ENCODE results near the gene TCEA3.

Gene TCEA3

GRCh38 chr1:23362218-23362713, 62.3 kb downstream of the TCEA3 start:
- no peak for DNase-seq

- DNase-seq, result no peak
Observed at GRCh38 chr1:23358310-23358875, 66.2 kb downstream of the TCEA3 start.

GRCh38 chr1:23357138-23357908, 67.2 kb downstream of the TCEA3 start:
- DNase-seq, result no peak

- no peak for DNase-seq
Observed at GRCh38 chr1:23356471-23357137, 67.9 kb downstream of the TCEA3 start.

- no peak for DNase-seq
Observed at GRCh38 chr1:23354245-23354644, 70.3 kb downstream of the TCEA3 start.

GRCh38 chr1:23352096-23352695, 72.4 kb downstream of the TCEA3 start:
- no peak for DNase-seq

- DNase-seq, result no peak
Observed at GRCh38 chr1:23345920-23346319, 78.6 kb downstream of the TCEA3 start.

GRCh38 chr1:23344987-23345472, 79.5 kb downstream of the TCEA3 start:
- DNase-seq, result no peak

GRCh38 chr1:23344111-23344986, 80.2 kb downstream of the TCEA3 start, which contains the start of gene HNRNPR:
Gene HNRNPR (minus strand): TSS chr1:23344284. CDS start chr1:23341008, 3,276 bp downstream.
- DNase-seq, result peak; percentile 99 to 100

GRCh38 chr1:23343221-23344110, 81.1 kb downstream of the TCEA3 start:
- peak; percentile 66 to 67 for DNase-seq

- DNase-seq, result no peak
Observed at GRCh38 chr1:23341931-23342692, 82.4 kb downstream of the TCEA3 start.

- no peak for DNase-seq
Observed at GRCh38 chr1:23339632-23340031, 84.9 kb downstream of the TCEA3 start.

GRCh38 chr1:23337869-23338268, 86.7 kb downstream of the TCEA3 start:
- DNase-seq, result no peak

- no peak for DNase-seq
Observed at GRCh38 chr1:23331713-23332112, 92.8 kb downstream of the TCEA3 start.
